ENCODE data around the gene GSK3B.

The GSK3B gene

GRCh38 chr3:119781330-119782198 is 312.7 kb downstream of the GSK3B start, which contains the start of gene NR1I2:
Gene NR1I2, plus strand, starts transcription at chr3:119782101.
- no peak for DNase-seq

- DNase-seq, result no peak
Measured at GRCh38 chr3:119779731-119780383, 314.4 kb downstream of the GSK3B start.

- DNase-seq, result no peak
Measured at GRCh38 chr3:119778811-119779210, 315.4 kb downstream of the GSK3B start.

GRCh38 chr3:119778176-119778575 is 316.1 kb downstream of the GSK3B start:
- DNase-seq, result no peak

GRCh38 chr3:119776304-119776703 is 317.9 kb downstream of the GSK3B start:
- no peak for DNase-seq

GRCh38 chr3:119774444-119774843 is 319.8 kb downstream of the GSK3B start:
- peak in 1 of 56 donors; percentile 4 for DNase-seq
